PC-3 (cell line): ENCODE data around the gene MYO1A. TPM values are rescaled to one million over a fixed set of nuclear protein-coding genes. Genes with fewer than 3 reads are reported as not detected.

Experiments used
- ATAC-seq: fragments of 200-7000 bp; cut with Tn5 transposase; 2 replicates; pipeline ENCODE4 v1.9.1; 2020; ENCODE audit warnings: mild to moderate bottlenecking, moderate library complexity
- BruUV-seq: library from RNA; stranded (reverse); fragments of 400-500 nt; replicated peaks from 2 replicates; lab custom pipeline; 2021; lab: Mats Ljungman, UMichigan
- CTCF ChIA-PET: fragments of 300-600 bp; sonication (Branson Sonifier 250); formaldehyde crosslinking; loops from one replicate; lab custom pipeline; 2022; ENCODE audit warnings: antibody characterized with exemption; lab: Charles Lee
- POLR2A ChIA-PET: fragments of 300-600 bp; sonication (Branson Sonifier 250); formaldehyde crosslinking; loops from one replicate; lab custom pipeline; 2022; ENCODE audit warnings: antibody characterized with exemption; ENCODE audit not compliant: unreplicated experiment; lab: Charles Lee
- DNase-seq: peaks from one replicate; pipeline ENCODE4 v3.0.0-alpha.2; 2015
- H2AFZ ChIP-seq: fragments of 300-600 bp; sonication (generic); 2 replicates; pipeline ENCODE4 v1.6.0; 2016; ENCODE audit warnings: antibody characterized with exemption, low read length
- H3F3A ChIP-seq: fragments of 300-600 bp; sonication (generic); one replicate; pipeline ENCODE4 v1.6.0; 2017; ENCODE audit warnings: antibody characterized with exemption, low read length, control low read depth, mild to moderate bottlenecking; ENCODE audit not compliant: unreplicated experiment
- H3K27ac ChIP-seq: fragments of 300-600 bp; sonication (generic); 2 replicates; pipeline ENCODE4 v1.5.1; 2016; ENCODE audit warnings: mild to moderate bottlenecking, low read length
- H3K27me3 ChIP-seq: fragments of 300-600 bp; sonication (generic); 2 replicates; pipeline ENCODE4 v1.6.1; 2016; ENCODE audit warnings: low read length, mixed read lengths
- H3K36me3 ChIP-seq: fragments of 300-600 bp; sonication (generic); 2 replicates; pipeline ENCODE4 v1.6.1; 2016; ENCODE audit warnings: low read depth, mixed run types, low read length, mixed read lengths
- H3K4me1 ChIP-seq: fragments of 300-600 bp; sonication (generic); 2 replicates; pipeline ENCODE4 v1.5.1; 2016; ENCODE audit warnings: low read length; ENCODE audit not compliant: insufficient read depth
- H3K4me2 ChIP-seq: fragments of 300-600 bp; sonication (generic); 2 replicates; pipeline ENCODE4 v1.6.0; 2016; ENCODE audit warnings: low read length
- H3K4me3 ChIP-seq: fragments of 300-600 bp; sonication (generic); 2 replicates; pipeline ENCODE4 v1.5.1; 2016; ENCODE audit warnings: mild to moderate bottlenecking, low read length, mixed read lengths
- H3K79me2 ChIP-seq: fragments of 300-600 bp; sonication (generic); 2 replicates; pipeline ENCODE4 v1.6.1; 2017; ENCODE audit warnings: low read length, mixed read lengths
- H3K9ac ChIP-seq: fragments of 300-600 bp; sonication (generic); 2 replicates; pipeline ENCODE4 v1.6.0; 2016; ENCODE audit warnings: mild to moderate bottlenecking, low read length
- H3K9me2 ChIP-seq: fragments of 300-600 bp; sonication (generic); replicated peaks from 2 replicates; pipeline ENCODE4 v1.6.1; 2016; ENCODE audit warnings: mixed run types, low read length, mixed read lengths
- H3K9me3 ChIP-seq: fragments of 300-600 bp; sonication (generic); 2 replicates; pipeline ENCODE4 v1.6.1; 2016; ENCODE audit warnings: low read length, mixed read lengths
- H4K20me1 ChIP-seq: fragments of 300-600 bp; sonication (generic); 2 replicates; pipeline ENCODE4 v1.6.1; 2016; ENCODE audit warnings: low read length, mixed read lengths
- EZH2 ChIP-seq: fragments of 300-600 bp; sonication (generic); IDR thresholded peaks from one replicate; pipeline ENCODE4 v1.6.1; 2017; ENCODE audit warnings: antibody characterized with exemption, mild to moderate bottlenecking, low read length; ENCODE audit not compliant: unreplicated experiment
- EZH2phosphoT487 ChIP-seq: fragments of 300-600 bp; sonication (generic); IDR thresholded peaks from 2 replicates; pipeline ENCODE4 v1.6.1; 2018; ENCODE audit warnings: mild to moderate bottlenecking, antibody characterized with exemption, low read length, borderline replicate concordance
- intact Hi-C: fragments of 100-400 bp; cut with micrococcal nuclease; formaldehyde crosslinking; loops from 2 replicates; pipeline ENCODE4 v1.9.0; 2023
- total RNA-seq: library from RNA; depleted of rRNA; stranded (reverse); fragments of >200 nt; gene quantifications from 2 replicates; pipeline ENCODE4 v1.2.3, GENCODE V29; 2014
- TF ChIP-seq, protein P1 (sequence below): fragments of 300-600 bp; sonication (generic); conservative IDR thresholded peaks from 2 replicates; pipeline ENCODE4 v1.5.1; 2017; ENCODE audit warnings: antibody characterized with exemption, low read depth, mild to moderate bottlenecking, low read length

The MYO1A gene
- total RNA-seq, 1 experiment from 2014 or later, result not detected

DNA sequence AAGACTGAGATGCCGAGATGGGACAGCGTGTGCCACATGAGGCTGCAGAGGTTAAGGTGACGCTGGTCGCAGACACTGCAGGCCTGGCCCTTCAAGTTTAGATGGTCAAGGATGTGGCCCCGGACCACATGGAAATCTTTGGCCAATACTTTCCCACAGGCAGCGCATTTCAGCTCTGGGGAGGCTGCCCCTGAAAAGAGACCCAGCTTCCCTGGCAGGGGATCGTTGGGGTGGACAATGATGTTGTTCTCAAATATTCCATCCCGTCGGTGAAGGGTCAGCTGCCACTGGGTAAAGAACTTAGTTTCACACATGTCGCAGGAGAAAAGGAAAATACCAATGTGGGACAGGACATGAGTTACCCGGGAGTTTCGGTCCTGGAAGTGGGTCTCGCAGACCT is 46.5 kb downstream of the MYO1A start:
- no peak for ATAC-seq

GRCh38 chr12:57001448-57001906 is 48.5 kb downstream of the MYO1A start:
- Histone ChIP-seq H3K4me2 (0 out of 2 replicates have a peak overlapping the region, but pooled peaks have one; percentile 14), H4K20me1 (no peaks in the 10 kb centered on the region), H3K4me3 (no peak overlapping the region), H3K4me1 (peaks cover 21% of the 10 kb centered on the region), H3K36me3 (peaks cover 19% of the 10 kb centered on the region; the same call in 1 of the 2 replicates), H3K9me3 (no peaks in the 10 kb centered on the region), H3K9me2 (no peaks in the 10 kb centered on the region), H3F3A (no peaks in the 10 kb centered on the region), H3K27ac (no peak overlapping the region), H3K79me2 (peaks cover 49% of the 10 kb centered on the region), H3K9ac (no peak overlapping the region), H3K27me3 (no peaks in the 10 kb centered on the region), H2AFZ (no peak overlapping the region)
- ATAC-seq (peak; percentile 48), DNase-seq (peak; percentile 81)
- intact Hi-C loops, result no loop called here
- TF ChIP-seq, protein P1, sequence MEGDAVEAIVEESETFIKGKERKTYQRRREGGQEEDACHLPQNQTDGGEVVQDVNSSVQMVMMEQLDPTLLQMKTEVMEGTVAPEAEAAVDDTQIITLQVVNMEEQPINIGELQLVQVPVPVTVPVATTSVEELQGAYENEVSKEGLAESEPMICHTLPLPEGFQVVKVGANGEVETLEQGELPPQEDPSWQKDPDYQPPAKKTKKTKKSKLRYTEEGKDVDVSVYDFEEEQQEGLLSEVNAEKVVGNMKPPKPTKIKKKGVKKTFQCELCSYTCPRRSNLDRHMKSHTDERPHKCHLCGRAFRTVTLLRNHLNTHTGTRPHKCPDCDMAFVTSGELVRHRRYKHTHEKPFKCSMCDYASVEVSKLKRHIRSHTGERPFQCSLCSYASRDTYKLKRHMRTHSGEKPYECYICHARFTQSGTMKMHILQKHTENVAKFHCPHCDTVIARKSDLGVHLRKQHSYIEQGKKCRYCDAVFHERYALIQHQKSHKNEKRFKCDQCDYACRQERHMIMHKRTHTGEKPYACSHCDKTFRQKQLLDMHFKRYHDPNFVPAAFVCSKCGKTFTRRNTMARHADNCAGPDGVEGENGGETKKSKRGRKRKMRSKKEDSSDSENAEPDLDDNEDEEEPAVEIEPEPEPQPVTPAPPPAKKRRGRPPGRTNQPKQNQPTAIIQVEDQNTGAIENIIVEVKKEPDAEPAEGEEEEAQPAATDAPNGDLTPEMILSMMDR, result peak; percentile 90
- TF ChIP-seq EZH2 (no peak), EZH2phosphoT487 (no peak)
- CTCF ChIA-PET, result interaction anchor here (0.6 to 1.4 kb wide), 6 partner anchors 13 to 365 kb away, joined by 3 to 5 read pairs (median 4); partner anchors contain the start of gene HSD17B6
- POLR2A ChIA-PET, result no interaction called here
- BruUV-seq, result no TSS peak

More for the DNA sequence above, 46.5 kb downstream of the MYO1A start:
- Histone ChIP-seq H2AFZ (no peak overlapping the region), H3F3A (no peaks in the 10 kb centered on the region), H3K27me3 (no peaks in the 10 kb centered on the region), H3K4me3 (no peak overlapping the region), H3K9me2 (no peaks in the 10 kb centered on the region), H3K9me3 (no peaks in the 10 kb centered on the region), H3K27ac (no peak overlapping the region), H3K36me3 (peaks cover 19% of the 10 kb centered on the region; the same call in 1 of the 2 replicates), H3K4me2 (no peak overlapping the region), H3K9ac (no peak overlapping the region), H3K79me2 (peaks cover 49% of the 10 kb centered on the region), H3K4me1 (peaks cover 28% of the 10 kb centered on the region), H4K20me1 (no peaks in the 10 kb centered on the region)
- intact Hi-C loops, result no loop called here
- no peak for TF ChIP-seq EZH2phosphoT487
- TF ChIP-seq, protein P1, result no peak
- no peak for TF ChIP-seq EZH2
- no TSS peak for BruUV-seq
- DNase-seq, result no peak
- POLR2A ChIA-PET, result no interaction called here
- CTCF ChIA-PET, result no interaction called here

DNA sequence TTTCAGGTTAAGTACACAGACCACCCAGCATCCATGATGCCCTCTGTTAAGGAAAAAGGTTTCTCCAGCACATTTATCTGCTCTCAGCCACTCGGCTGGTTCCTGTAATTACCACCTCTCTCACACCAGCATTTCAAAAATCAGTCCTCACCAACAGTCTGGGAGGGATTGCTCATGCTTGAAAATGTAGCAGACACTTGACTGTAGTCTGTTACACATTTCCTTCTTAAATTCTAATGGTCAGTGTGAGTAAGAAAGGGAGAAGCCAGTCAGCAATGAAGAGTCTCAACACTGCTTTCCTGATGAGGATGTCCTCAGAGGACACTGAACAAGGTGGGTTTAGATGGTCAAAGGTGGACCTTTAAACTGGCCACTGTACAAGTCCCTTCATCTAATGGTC is 49.5 kb downstream of the MYO1A start:
- Histone ChIP-seq H3K79me2 (peaks cover 41% of the 10 kb centered on the region), H3F3A (no peaks in the 10 kb centered on the region), H3K36me3 (peaks cover 19% of the 10 kb centered on the region; the same call in 1 of the 2 replicates), H3K4me3 (no peak overlapping the region), H3K9ac (no peak overlapping the region), H3K27me3 (no peaks in the 10 kb centered on the region), H4K20me1 (no peaks in the 10 kb centered on the region), H3K9me3 (no peaks in the 10 kb centered on the region), H3K4me1 (peaks cover 20% of the 10 kb centered on the region), H3K4me2 (no peak overlapping the region), H3K27ac (no peak overlapping the region), H3K9me2 (no peaks in the 10 kb centered on the region), H2AFZ (no peak overlapping the region)
- CTCF ChIA-PET, result no interaction called here
- TF ChIP-seq EZH2phosphoT487 (no peak), EZH2 (no peak)
- TF ChIP-seq, protein P1, result no peak
- DNase-seq (no peak), ATAC-seq (no peak)
- POLR2A ChIA-PET, result no interaction called here
- intact Hi-C loops, result no loop called here
- no TSS peak for BruUV-seq
